ENCODE data around the gene SYNGR3.

The SYNGR3 gene

GRCh38 chr16:1991135-1991551, 1.4 kb downstream of the SYNGR3 start:
- no peak for DNase-seq
- H3K27me3 ChIP-seq (ENCODE audit: insufficient read depth, low read depth, severe bottlenecking), result no peaks in the 10 kb centered on the region
- H3K4me3 ChIP-seq (ENCODE audit: low read depth, low read length), result no peak overlapping the region
- H3K36me3 ChIP-seq, result peaks cover 15% of the 10 kb centered on the region
- no peak overlapping the region for H3K27ac ChIP-seq
- TF ChIP-seq CTCF (IDR thresholded peaks at IDR 0.05; ENCODE audit: low read depth, low read length), result no peak
- H3K9me3 ChIP-seq (ENCODE audit: severe bottlenecking), result no peaks in the 10 kb centered on the region

- no peak for DNase-seq
- Histone ChIP-seq H3K4me3 (ENCODE audit: low read depth, low read length) (no peak overlapping the region), H3K36me3 (peaks cover 15% of the 10 kb centered on the region), H3K27me3 (ENCODE audit: insufficient read depth, low read depth, severe bottlenecking) (no peaks in the 10 kb centered on the region), H3K9me3 (ENCODE audit: severe bottlenecking) (no peaks in the 10 kb centered on the region), H3K27ac (no peak overlapping the region)
- no peak for TF ChIP-seq CTCF (IDR thresholded peaks at IDR 0.05; ENCODE audit: low read depth, low read length)
Measured at GRCh38 chr16:1991588-1991947, 1.8 kb downstream of the SYNGR3 start.

- Histone ChIP-seq H3K27me3 (ENCODE audit: insufficient read depth, low read depth, severe bottlenecking) (no peaks in the 10 kb centered on the region), H3K4me3 (ENCODE audit: low read depth, low read length) (no peak overlapping the region), H3K9me3 (ENCODE audit: severe bottlenecking) (no peaks in the 10 kb centered on the region), H3K27ac (no peak overlapping the region), H3K36me3 (peaks cover 15% of the 10 kb centered on the region)
- TF ChIP-seq CTCF (IDR thresholded peaks at IDR 0.05; ENCODE audit: low read depth, low read length), result no peak
- no peak for DNase-seq
Measured at GRCh38 chr16:1991948-1992703, 2.4 kb downstream of the SYNGR3 start.

GRCh38 chr16:1992704-1993317, 3.0 kb downstream of the SYNGR3 start:
- no peak for DNase-seq
- TF ChIP-seq CTCF (IDR thresholded peaks at IDR 0.05; ENCODE audit: low read depth, low read length), result no peak
- H3K27ac ChIP-seq, result no peak overlapping the region
- peaks cover 18% of the 10 kb centered on the region for H3K36me3 ChIP-seq
- no peaks in the 10 kb centered on the region for H3K9me3 ChIP-seq (ENCODE audit: severe bottlenecking)
- no peaks in the 10 kb centered on the region for H3K27me3 ChIP-seq (ENCODE audit: insufficient read depth, low read depth, severe bottlenecking)
- H3K4me3 ChIP-seq (ENCODE audit: low read depth, low read length), result no peak overlapping the region

GRCh38 chr16:1993731-1994131, 4.0 kb downstream of the SYNGR3 start:
- peaks cover 24% of the 10 kb centered on the region for H3K36me3 ChIP-seq
- no peak overlapping the region for H3K27ac ChIP-seq
- H3K4me3 ChIP-seq (ENCODE audit: low read depth, low read length), result no peak overlapping the region
- no peak for TF ChIP-seq CTCF (IDR thresholded peaks at IDR 0.05; ENCODE audit: low read depth, low read length)
- DNase-seq, result no peak
- H3K27me3 ChIP-seq (ENCODE audit: insufficient read depth, low read depth, severe bottlenecking), result no peaks in the 10 kb centered on the region
- no peaks in the 10 kb centered on the region for H3K9me3 ChIP-seq (ENCODE audit: severe bottlenecking)

Measured in WERI-Rb-1 (cell line).